Measurements from ENCODE around the gene TRIO.

Gene TRIO

DNA sequence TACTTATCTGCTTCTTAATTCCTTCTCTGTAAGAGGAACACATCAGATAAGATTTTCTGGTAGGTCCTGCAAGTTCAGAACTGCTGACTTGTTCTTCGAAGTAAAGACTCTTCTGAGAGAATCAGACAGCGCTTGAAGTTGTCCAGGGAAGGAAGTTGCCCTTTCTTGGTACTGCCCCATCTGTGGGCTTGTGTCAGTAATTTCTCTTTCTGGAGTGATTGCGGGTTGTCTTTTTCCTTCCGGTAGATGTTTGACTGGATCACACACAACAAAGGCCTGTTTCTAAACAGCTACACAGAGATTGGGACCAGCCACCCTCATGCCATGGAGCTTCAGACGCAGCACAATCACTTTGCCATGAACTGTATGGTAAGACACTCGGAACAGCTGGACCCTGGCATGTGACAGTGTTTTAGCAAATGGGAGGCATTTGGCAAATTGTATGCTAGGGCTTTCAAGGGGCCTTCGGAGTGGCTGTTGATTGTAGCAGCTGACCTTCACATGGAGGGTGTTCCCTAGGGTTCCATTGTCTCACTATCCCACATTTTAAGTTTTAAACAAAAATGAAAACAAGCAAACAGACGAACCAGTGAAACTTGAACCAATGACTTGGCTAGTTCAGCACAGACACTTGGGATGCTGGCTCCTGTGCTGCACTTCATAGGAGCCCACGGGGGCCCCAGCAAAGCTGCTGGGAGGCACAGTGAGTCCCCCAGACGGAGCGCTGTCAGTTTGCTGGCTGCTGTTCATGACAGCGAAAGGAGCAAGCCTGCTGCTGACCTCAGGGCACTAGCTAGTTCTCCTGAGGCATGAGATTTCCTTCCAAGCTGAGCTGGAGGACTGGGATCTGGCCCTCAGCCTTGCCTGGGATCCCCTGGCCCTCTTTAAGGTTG lies 149.9 kb downstream of the TRIO start:
- DNase-seq (ENCODE audit: low read depth in 2 of 2): no peak

DNA sequence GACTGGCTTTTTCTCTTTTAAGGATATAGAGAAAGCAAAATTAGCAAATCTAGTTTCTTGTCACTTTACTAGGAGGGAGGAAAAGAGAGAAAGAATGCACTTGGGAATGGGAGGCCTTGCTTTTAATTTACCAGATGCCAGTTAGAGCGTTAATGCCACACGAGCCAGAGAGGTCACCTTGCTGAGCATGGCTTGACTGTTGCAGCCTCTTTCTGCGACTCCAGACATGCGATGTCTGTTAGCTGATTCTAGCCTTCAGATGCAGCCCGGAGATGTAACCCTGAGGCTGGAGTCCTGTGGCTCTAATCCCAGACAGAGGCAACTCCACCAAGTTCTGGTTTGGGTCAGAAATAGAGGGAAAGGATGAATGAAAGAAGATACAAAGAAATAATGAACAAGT lies 152.5 kb downstream of the TRIO start:
- DNase-seq (ENCODE audit: low read depth in 2 of 2): no peak

DNA sequence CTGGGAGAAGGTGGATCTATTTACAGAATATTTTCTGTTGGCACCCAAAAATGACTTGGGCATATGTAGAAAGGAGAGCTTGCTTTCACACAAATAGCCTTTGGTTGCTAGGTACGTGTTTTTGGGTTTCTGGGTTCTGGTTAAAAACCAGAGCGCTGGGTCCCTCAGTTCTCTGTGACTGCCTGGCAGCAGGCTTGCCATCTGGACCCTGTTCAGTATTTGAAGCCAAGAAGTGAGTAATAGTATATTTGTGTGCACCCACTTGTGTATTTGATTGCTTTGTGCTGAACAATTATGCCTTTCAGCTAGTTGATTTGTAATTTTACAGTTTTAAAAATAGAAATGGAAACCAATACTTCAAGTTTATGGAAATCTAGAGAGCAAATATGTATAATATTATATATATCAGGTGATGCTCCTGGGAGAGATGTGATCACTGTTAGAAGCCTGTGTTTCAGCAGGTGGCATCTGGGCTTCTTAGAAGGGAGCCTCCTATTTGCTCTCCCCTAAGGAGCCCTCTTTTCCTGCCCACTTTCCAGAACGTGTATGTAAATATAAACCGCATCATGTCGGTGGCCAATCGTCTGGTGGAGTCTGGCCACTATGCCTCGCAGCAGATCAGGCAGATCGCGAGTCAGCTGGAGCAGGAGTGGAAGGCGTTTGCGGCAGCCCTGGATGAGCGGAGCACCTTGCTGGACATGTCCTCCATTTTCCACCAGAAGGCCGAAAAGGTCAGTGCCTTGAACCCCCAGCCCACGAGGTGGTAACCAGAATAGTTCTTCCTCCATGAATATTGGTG lies 153.6 kb downstream of the TRIO start:
- DNase-seq (ENCODE audit: low read depth in 2 of 2): no peak

DNA sequence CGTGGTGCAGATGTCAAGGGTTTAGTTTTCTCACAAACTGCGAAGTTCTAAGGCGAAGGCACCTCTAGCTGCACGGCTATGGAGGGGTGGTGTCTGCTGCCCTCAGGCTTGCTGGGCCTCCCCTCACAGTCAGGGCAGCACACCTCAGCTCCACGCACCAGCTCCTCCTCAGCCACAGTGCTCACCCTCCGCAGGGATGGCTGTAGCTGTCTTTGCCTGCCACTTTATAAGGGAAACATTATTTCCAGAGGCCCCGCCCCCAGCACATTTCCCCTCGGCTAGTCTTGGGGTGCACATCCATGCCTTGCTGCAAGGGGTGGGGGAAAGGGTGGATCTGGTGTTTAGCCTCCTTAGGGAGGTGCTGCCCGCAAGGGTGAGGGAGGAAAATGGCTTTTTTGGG lies 154.6 kb downstream of the TRIO start:
- DNase-seq (ENCODE audit: low read depth in 2 of 2): no peak

DNA sequence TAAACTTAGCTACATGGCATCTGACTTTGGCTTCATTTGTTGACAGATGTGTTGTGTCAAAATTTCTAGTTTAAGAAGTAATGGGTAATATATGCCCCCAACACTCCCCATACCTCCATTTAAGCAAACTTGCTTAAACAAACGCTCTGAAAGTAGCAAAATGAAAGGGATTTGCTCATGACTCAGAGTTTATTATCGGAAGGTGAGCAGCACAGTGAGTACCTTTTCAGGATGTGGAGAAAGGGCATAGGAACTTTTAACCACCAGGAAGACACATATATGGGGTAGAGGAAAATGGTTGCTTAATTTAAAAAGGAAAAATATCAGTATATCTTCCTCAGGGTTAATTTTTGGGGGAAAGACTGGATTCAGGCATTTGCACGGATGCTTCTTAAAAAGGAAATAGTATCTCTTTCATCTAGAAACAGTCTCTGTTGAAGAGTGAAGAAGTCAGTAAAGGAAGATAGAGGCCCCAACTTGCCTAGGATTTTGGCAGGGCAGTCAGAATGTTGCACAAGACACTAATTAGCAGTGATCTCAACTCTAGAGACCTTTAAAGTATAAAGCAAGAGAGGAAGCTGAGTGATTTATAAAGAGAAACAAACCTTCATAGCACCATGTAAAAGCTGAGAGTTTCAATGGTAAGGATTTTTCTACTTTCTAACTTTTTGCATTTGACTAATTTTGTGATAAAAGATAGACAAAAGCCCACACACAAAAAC lies 155.1 kb downstream of the TRIO start:
- no peak for DNase-seq (ENCODE audit: low read depth in 2 of 2)

- no peak for DNase-seq (ENCODE audit: low read depth in 2 of 2)
Observed at GRCh38 chr5:14299666-14300065, 156.5 kb downstream of the TRIO start.

DNA sequence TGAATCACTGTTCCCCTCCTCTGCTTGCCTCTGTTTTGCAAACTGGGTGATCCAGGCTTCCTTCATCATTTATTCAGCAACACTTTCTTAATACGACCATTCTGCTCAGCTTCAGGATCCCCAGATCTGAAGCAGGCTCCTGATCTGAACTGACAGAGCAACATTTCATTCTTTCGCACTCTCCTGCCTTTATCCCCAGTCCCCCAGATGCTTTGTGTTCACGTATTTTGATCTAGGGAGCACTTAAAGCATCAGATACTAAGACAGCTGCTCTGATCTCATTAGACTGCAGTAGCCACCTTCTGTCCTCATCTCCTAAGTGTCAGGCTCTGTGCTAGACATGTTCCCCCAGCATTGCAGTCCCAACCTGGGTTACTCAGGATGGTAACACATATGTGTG lies 158.0 kb downstream of the TRIO start:
- DNase-seq (ENCODE audit: low read depth in 2 of 2): no peak

GRCh38 chr5:14302330-14302729 lies 159.2 kb downstream of the TRIO start:
- no peak for DNase-seq (ENCODE audit: low read depth in 2 of 2)

GRCh38 chr5:14305045-14305444 lies 161.9 kb downstream of the TRIO start:
- no peak for DNase-seq (ENCODE audit: low read depth in 2 of 2)

DNA sequence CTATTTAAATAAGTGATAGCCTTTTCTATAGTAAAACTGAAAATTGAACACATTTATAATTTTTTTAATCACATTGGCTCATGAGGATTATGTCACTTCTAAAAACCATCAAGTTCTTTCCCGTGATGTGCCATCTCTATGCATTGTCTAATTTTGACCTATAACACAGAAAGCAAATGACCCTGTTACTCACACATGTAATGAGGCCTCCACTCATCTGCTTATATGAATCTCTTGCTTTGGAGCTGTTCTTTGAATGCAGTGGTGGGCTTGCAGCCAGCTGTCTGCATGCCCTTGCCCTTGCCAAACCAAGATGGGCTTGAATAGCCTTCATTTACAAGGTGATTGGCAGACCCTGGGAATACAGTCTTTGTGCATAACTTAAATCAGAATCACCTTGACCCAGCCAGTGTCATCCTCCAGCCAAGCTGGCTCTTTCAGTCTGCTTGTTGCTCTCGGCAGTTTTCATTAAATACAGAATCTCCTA lies 163.2 kb downstream of the TRIO start:
- no peak for DNase-seq (ENCODE audit: low read depth in 2 of 2)

GRCh38 chr5:14308384-14309154 lies 165.4 kb downstream of the TRIO start:
- DNase-seq (ENCODE audit: low read depth in 2 of 2): no peak

DNA sequence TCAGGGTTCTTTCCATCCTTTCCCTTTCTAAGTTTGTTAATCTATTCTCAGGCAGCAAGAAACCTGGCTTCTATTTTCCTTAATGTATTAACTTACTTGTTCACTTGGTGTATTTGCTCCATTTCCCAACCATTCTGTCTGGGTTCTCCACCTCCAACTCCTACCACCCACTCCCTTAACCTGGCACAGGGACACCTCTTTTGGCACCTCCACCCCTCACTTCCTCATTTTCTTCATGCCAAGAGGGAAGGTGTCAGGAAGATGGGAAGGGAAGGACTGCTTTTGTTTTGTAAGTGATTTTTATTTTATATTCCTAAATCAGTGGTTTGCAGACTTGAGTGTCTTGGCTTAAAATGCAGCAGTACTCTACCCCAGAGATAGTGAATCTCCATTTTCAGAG lies 166.1 kb downstream of the TRIO start:
- DNase-seq (ENCODE audit: low read depth in 2 of 2): no peak

GRCh38 chr5:14309878-14310531 lies 166.9 kb downstream of the TRIO start:
- DNase-seq (ENCODE audit: low read depth in 2 of 2): no peak

DNA sequence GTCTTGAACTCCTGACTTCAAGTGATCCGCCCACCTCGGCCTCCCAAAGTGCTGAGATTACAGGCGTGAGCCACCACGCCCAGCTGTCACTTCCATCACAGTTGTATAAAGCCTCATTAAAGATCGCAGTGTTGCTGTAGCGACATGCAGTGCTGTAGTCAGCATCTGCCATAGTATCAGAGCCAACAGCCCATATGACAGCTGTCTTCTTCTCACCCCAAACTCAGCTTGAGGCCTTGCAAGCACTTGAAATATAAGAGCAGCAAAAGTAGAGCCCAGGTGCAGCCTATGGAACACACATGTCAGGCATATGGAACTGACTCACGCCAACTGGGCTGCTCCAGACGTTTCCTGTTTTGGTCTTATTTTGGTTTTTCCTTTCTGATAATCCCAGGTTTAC lies 167.8 kb downstream of the TRIO start:
- no peak for DNase-seq (ENCODE audit: low read depth in 2 of 2)

GRCh38 chr5:14313986-14314690 lies 171.0 kb downstream of the TRIO start:
- DNase-seq (ENCODE audit: low read depth in 2 of 2): no peak

GRCh38 chr5:14316471-14316870 lies 173.3 kb downstream of the TRIO start:
- no peak for DNase-seq (ENCODE audit: low read depth in 2 of 2)

DNA sequence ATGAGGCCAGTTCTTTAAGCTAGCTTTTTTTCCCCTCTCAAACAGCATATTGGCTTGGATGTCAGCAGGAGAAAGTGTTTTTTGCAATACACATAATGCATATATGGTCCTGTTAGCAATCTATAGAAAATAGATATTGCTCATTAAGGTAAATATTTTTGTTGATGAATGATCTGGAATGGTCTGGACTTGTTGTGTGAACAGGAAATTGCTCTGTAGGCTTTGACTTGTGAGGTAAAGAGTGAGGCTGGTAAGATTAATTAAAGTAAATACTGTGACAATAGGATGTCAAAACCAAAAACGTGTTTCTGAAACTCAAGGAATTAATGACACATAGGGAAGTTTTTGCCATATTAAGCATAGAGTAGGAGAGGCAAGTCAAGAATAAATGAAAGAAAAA lies 176.0 kb downstream of the TRIO start:
- DNase-seq (ENCODE audit: low read depth in 2 of 2): no peak

DNA sequence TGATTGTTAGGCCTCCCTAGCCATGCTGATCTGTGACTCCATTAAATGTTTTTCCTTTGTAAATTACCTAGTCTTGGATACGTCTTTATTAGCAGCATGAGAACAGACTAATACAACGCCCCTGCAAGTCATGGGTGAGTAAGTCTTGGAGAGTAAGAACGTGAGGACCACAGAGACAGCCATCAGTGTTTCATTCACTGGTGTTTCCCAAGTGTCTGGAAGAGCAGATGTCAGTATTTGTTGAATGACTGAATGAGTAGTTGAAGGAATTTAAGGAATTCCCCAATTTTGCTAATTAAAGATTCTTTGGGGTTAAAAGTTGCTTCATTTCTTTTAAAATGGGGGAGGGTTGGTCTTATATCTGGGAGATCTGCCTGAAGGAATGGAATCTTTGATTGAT lies 178.8 kb downstream of the TRIO start:
- DNase-seq (ENCODE audit: low read depth in 2 of 2): no peak

- DNase-seq (ENCODE audit: low read depth in 2 of 2): no peak
Observed at GRCh38 chr5:14322437-14323187, 179.5 kb downstream of the TRIO start.

- no peak for DNase-seq (ENCODE audit: low read depth in 2 of 2)
Observed at GRCh38 chr5:14323466-14323865, 180.3 kb downstream of the TRIO start.

Measured in stimulated activated CD4-positive, alpha-beta T cell treated with anti-CD3 and anti-CD28 coated beads, Interleukin-1b, Interleukin-23, amount 100 ng/mL, for 4 hours (primary cell).